ENCODE measurements around the gene CORO2A. TPM values are rescaled to one million over a fixed set of nuclear protein-coding genes. Genes with fewer than 3 reads are reported as not detected.

Gene CORO2A
- total and polyA plus RNA-seq, 2 donors (not counting 3 experiments of a cell fraction or from before 2014, with no cell fraction given): 0.35 to 0.53 TPM

GRCh38 chr9:98216391-98216790 is 24.0 kb upstream of the CORO2A start:
- no peak for FAIRE-seq
- H3K4me2 ChIP-seq (ENCODE audit: insufficient read depth, low read length): no peak overlapping the region
- intact Hi-C loops (cut with micrococcal nuclease): no loop called here

More at GRCh38 chr9:98216391-98216790, 24.0 kb upstream of the CORO2A start:
- Histone ChIP-seq H3K4me1 (ENCODE audit: control insufficient read depth, extremely low read depth, insufficient read depth, low read length) (no peaks in the 10 kb centered on the region), H3K79me2 (ENCODE audit: control insufficient read depth, insufficient read depth, low read length) (no peaks in the 10 kb centered on the region), H3K27ac (ENCODE audit: insufficient read depth, low read depth, low read length) (no peak overlapping the region), H3K36me3 (ENCODE audit: control insufficient read depth in 2 of 2, extremely low read depth in 1 of 2, insufficient read depth in 2 of 2, low read length in 2 of 2) (no peaks in the 10 kb centered on the region), H3K27me3 (ENCODE audit: control insufficient read depth in 2 of 2, insufficient read depth in 2 of 2, low read length in 2 of 2) (no peaks in the 10 kb centered on the region), H2AFZ (ENCODE audit: low read depth, low read length) (no peak overlapping the region), H3K9me3 (replicated peaks; ENCODE audit: control insufficient read depth, insufficient read depth, low read length) (no peaks in the 10 kb centered on the region), H3K9me1 (replicated peaks; ENCODE audit: control insufficient read depth, extremely low read depth, insufficient read depth, low read length) (no peaks in the 10 kb centered on the region), H4K20me1 (replicated peaks; ENCODE audit: control insufficient read depth, extremely low read depth, insufficient read depth, low read length) (no peaks in the 10 kb centered on the region), H3K9ac (replicated peaks; ENCODE audit: extremely low read depth, insufficient read depth, low read length) (no peak overlapping the region), H3K4me3 (replicated peaks in 1 of 3; ENCODE audit: insufficient read depth in 1 of 3, low read depth in 1 of 3, low read length in 3 of 3) (no peak overlapping the region)
- ChIA-PET POLR2A (no interaction called here), CTCF (interaction anchor here (2.4 kb wide), 1 partner anchor 11 kb away, joined by 6 read pairs; no protein-coding TSS in a partner anchor)
- BruUV-seq (replicated peaks): no TSS peak
- TF ChIP-seq MAX (IDR thresholded peaks at IDR 0.05; ENCODE audit: insufficient read depth, insufficient read length) (no peak), GATA2 (IDR thresholded peaks at IDR 0.05; ENCODE audit: insufficient read depth, insufficient read length, low read depth, low read length) (no peak), JUN (IDR thresholded peaks at IDR 0.05; ENCODE audit: borderline replicate concordance, insufficient read depth, insufficient read length, low read depth) (no peak), CTCF (IDR thresholded peaks at IDR 0.05; ENCODE audit: extremely low read depth in 1 of 2, insufficient read depth in 1 of 2, low read depth in 1 of 2, low read length in 2 of 2) (no peak), POLR2AphosphoS5 (IDR thresholded peaks at IDR 0.05; ENCODE audit: insufficient read depth, low read depth, low read length) (no peak)
- dilution Hi-C loops (cut with MboI; ENCODE audit: extremely low pct_ligation_motif_present, low sequenced_read_pairs): no loop called here
- no peak for DNase-seq (ENCODE audit: low read depth, low spot score)
